ENCODE results near the gene UBE2E1.

UBE2E1 gene

GRCh38 chr3:23778446-23778845 lies 27.3 kb upstream of the UBE2E1 start:
- no peak overlapping the region for H3K4me3 ChIP-seq (ENCODE audit: low read depth, low read length)
- DNase-seq (ENCODE audit: low read depth, low spot score), result no peak
- in situ Hi-C loops (cut with HindIII; ENCODE audit: low sequenced_read_pairs), result no loop called here
- no peak for TF ChIP-seq CTCF (IDR thresholded peaks at IDR 0.05; ENCODE audit: low read depth, low read length)

- H3K4me3 ChIP-seq (ENCODE audit: low read depth, low read length), result no peak overlapping the region
- TF ChIP-seq CTCF (IDR thresholded peaks at IDR 0.05; ENCODE audit: low read depth, low read length), result no peak
- no peak for DNase-seq (ENCODE audit: low read depth, low spot score)
- in situ Hi-C loops (cut with HindIII; ENCODE audit: low sequenced_read_pairs), result no loop called here
Measured at GRCh38 chr3:23779841-23780240, 25.9 kb upstream of the UBE2E1 start.

GRCh38 chr3:23781051-23781450 lies 24.7 kb upstream of the UBE2E1 start:
- no peak overlapping the region for H3K4me3 ChIP-seq (ENCODE audit: low read depth, low read length)
- in situ Hi-C loops (cut with HindIII; ENCODE audit: low sequenced_read_pairs), result no loop called here
- no peak for TF ChIP-seq CTCF (IDR thresholded peaks at IDR 0.05; ENCODE audit: low read depth, low read length)
- DNase-seq (ENCODE audit: low read depth, low spot score), result no peak

GRCh38 chr3:23781871-23782270 lies 23.9 kb upstream of the UBE2E1 start:
- in situ Hi-C loops (cut with HindIII; ENCODE audit: low sequenced_read_pairs), result no loop called here
- no peak for TF ChIP-seq CTCF (IDR thresholded peaks at IDR 0.05; ENCODE audit: low read depth, low read length)
- no peak for DNase-seq (ENCODE audit: low read depth, low spot score)
- no peak overlapping the region for H3K4me3 ChIP-seq (ENCODE audit: low read depth, low read length)

- DNase-seq (ENCODE audit: low read depth, low spot score), result no peak
- H3K4me3 ChIP-seq (ENCODE audit: low read depth, low read length), result no peak overlapping the region
- in situ Hi-C loops (cut with HindIII; ENCODE audit: low sequenced_read_pairs), result no loop called here
- no peak for TF ChIP-seq CTCF (IDR thresholded peaks at IDR 0.05; ENCODE audit: low read depth, low read length)
Measured at GRCh38 chr3:23785097-23785645, 20.6 kb upstream of the UBE2E1 start.

- no peak for DNase-seq (ENCODE audit: low read depth, low spot score)
- no peak for TF ChIP-seq CTCF (IDR thresholded peaks at IDR 0.05; ENCODE audit: low read depth, low read length)
- no peak overlapping the region for H3K4me3 ChIP-seq (ENCODE audit: low read depth, low read length)
- in situ Hi-C loops (cut with HindIII; ENCODE audit: low sequenced_read_pairs), result no loop called here
Measured at GRCh38 chr3:23785882-23786281, 19.9 kb upstream of the UBE2E1 start.

- in situ Hi-C loops (cut with HindIII; ENCODE audit: low sequenced_read_pairs), result no loop called here
- no peak for DNase-seq (ENCODE audit: low read depth, low spot score)
- no peak overlapping the region for H3K4me3 ChIP-seq (ENCODE audit: low read depth, low read length)
- TF ChIP-seq CTCF (IDR thresholded peaks at IDR 0.05; ENCODE audit: low read depth, low read length), result no peak
Measured at GRCh38 chr3:23791678-23792077, 14.1 kb upstream of the UBE2E1 start.

Data from astrocyte of the spinal cord (primary cell).